GM23248 (cell line): ENCODE data around the gene MMP11.

Source experiments
- EZH2 ChIP-seq: fragments of 200-600 bp; sonication (generic); IDR thresholded peaks from 2 replicates; pipeline ENCODE4 v1.6.1; 2018; ENCODE audit warnings: antibody characterized with exemption, mild to moderate bottlenecking; ENCODE audit not compliant: insufficient read depth, poor library complexity, severe bottlenecking
- EZH2phosphoT487 ChIP-seq: fragments of 200-600 bp; sonication (generic); IDR thresholded peaks from 2 replicates; pipeline ENCODE4 v1.6.1; 2018; ENCODE audit warnings: antibody characterized with exemption, moderate library complexity, mild to moderate bottlenecking, low read depth; ENCODE audit not compliant: insufficient read depth

DNA sequence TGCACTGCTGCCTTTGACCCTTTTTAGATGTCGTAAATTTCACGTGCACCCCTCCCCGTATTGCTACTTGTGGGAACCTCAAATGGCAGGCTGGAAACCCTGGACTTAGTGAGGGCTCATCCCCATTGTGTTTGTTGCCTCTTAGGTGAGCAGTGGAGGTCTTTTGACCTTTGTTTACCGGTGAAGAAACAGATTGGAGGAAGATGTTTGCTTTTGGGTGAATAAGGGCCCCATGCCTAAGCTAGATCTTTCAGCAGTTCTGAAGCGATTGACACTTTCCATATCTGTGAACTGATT lies 14.9 kb downstream of the MMP11 start:
- TF ChIP-seq EZH2 (no peak), EZH2phosphoT487 (no peak)
